Stomach smooth muscle (tissue), 2 donors: ENCODE data around the gene GATC.
A peak's percentile ranks its signal among the peaks of the same experiment; 100 is the strongest.
"Not testable (repeated sequence)": the region's sequence is repeated elsewhere in the genome, so short reads cannot be mapped to it uniquely, and the experiment has no call there.

Experiments
- H3K27ac ChIP-seq: one replicate; pipeline ENCODE4 v1.7.0; 2013; ENCODE audit warnings: mild to moderate bottlenecking, low read length, inconsistent platforms
- H3K27me3 ChIP-seq, 2 donors: one replicate each; pipeline ENCODE4 v1.7.0; 2013; ENCODE audit warnings: low read length in 2 of 2; ENCODE audit not compliant: insufficient read depth in 2 of 2, control insufficient read depth in 1 of 2
- H3K36me3 ChIP-seq, 2 donors: one replicate each; pipeline ENCODE4 v1.7.0; 2013; ENCODE audit warnings: low read length in 2 of 2; ENCODE audit not compliant: control insufficient read depth in 2 of 2, insufficient read depth in 2 of 2
- H3K4me1 ChIP-seq: one replicate; pipeline ENCODE4 v1.7.0; 2013; ENCODE audit warnings: low read length; ENCODE audit not compliant: control insufficient read depth, insufficient read depth
- H3K4me3 ChIP-seq, 2 donors: one replicate each; pipeline ENCODE4 v1.7.0; 2013; ENCODE audit warnings: low read length in 2 of 2
- H3K9ac ChIP-seq, 2 donors: one replicate each; pipeline ENCODE4 v1.7.0; 2013; ENCODE audit warnings: low read length in 2 of 2, mild to moderate bottlenecking in 1 of 2
- H3K9me3 ChIP-seq, 2 donors: one replicate each; pipeline ENCODE4 v1.7.0; 2013; ENCODE audit warnings: low read length in 2 of 2; ENCODE audit not compliant: control insufficient read depth in 2 of 2
- donor health status: healthy.
- donor health status: Pancreatic carcinoma.

GATC gene

GRCh38 chr12:120487552-120487951, 41.3 kb downstream of the GATC start:
- H3K27ac ChIP-seq, H3K9me3 ChIP-seq, H3K27me3 ChIP-seq, H3K4me3 ChIP-seq, H3K9ac ChIP-seq, H3K4me1 ChIP-seq: not testable (repeated sequence)
- H3K36me3 ChIP-seq = peaks cover 11 to 14% of the 10 kb centered on the region in 2 donors

GRCh38 chr12:120488057-120488640, 41.9 kb downstream of the GATC start:
- H3K27me3 ChIP-seq = no peaks in the 10 kb centered on the region
- no peak overlapping the region for H3K9ac ChIP-seq
- H3K27ac ChIP-seq = no peak overlapping the region
- H3K4me1 ChIP-seq = no peaks in the 10 kb centered on the region
- peaks cover 11 to 14% of the 10 kb centered on the region in 2 donors for H3K36me3 ChIP-seq
- H3K9me3 ChIP-seq = no peaks in the 10 kb centered on the region
- H3K4me3 ChIP-seq = no peak overlapping the region

GRCh38 chr12:120489018-120489417, 42.8 kb downstream of the GATC start:
- Histone ChIP-seq H3K9me3 (no peaks in the 10 kb centered on the region), H3K27me3 (no peaks in the 10 kb centered on the region), H3K4me1 (no peaks in the 10 kb centered on the region), H3K36me3 (peaks cover 11 to 14% of the 10 kb centered on the region in 2 donors), H3K4me3 (no peak overlapping the region), H3K27ac (no peak overlapping the region), H3K9ac (no peak overlapping the region)

- Histone ChIP-seq H3K4me3 (no peak overlapping the region), H3K36me3 (peaks cover 11 to 14% of the 10 kb centered on the region in 2 donors), H3K27ac (no peak overlapping the region), H3K4me1 (peaks cover 3% of the 10 kb centered on the region), H3K9ac (no peak overlapping the region), H3K27me3 (no peaks in the 10 kb centered on the region), H3K9me3 (no peaks in the 10 kb centered on the region)
Measured at GRCh38 chr12:120490325-120490724, 44.1 kb downstream of the GATC start.

GRCh38 chr12:120490833-120491512, 44.7 kb downstream of the GATC start:
- peaks cover 11 to 14% of the 10 kb centered on the region in 2 donors for H3K36me3 ChIP-seq
- peaks cover 5% of the 10 kb centered on the region for H3K4me1 ChIP-seq
- H3K9ac ChIP-seq = no peak overlapping the region
- H3K9me3 ChIP-seq = no peaks in the 10 kb centered on the region
- no peaks in the 10 kb centered on the region for H3K27me3 ChIP-seq
- H3K4me3 ChIP-seq = no peak overlapping the region
- no peak overlapping the region for H3K27ac ChIP-seq

GRCh38 chr12:120495186-120495730, 49.0 kb downstream of the GATC start:
- no peak overlapping the region for H3K27ac ChIP-seq
- peaks cover 17% of the 10 kb centered on the region for H3K4me1 ChIP-seq
- peak overlapping the region; percentile 42 to 47 for H3K9ac ChIP-seq
- peaks cover 14 to 17% of the 10 kb centered on the region in 2 donors for H3K36me3 ChIP-seq
- no peaks in the 10 kb centered on the region for H3K9me3 ChIP-seq
- H3K27me3 ChIP-seq = no peaks in the 10 kb centered on the region
- peak overlapping the region; percentile 92 to 93 for H3K4me3 ChIP-seq

GRCh38 chr12:120495731-120496412, 49.6 kb downstream of the GATC start, which contains the start of gene DYNLL1:
Gene DYNLL1 (plus strand): TSS chr12:120496113. CDS start chr12:120496422, 309 bp downstream.
- Histone ChIP-seq H3K9me3 (no peaks in the 10 kb centered on the region), H3K27me3 (no peaks in the 10 kb centered on the region), H3K9ac (peak within 1 kb of the TSS; percentile 80 to 83), H3K4me1 (peaks cover 17% of the 10 kb centered on the region), H3K27ac (peak within 1 kb of the TSS; percentile 83), H3K36me3 (peaks cover 12% of the 10 kb centered on the region in 2 donors), H3K4me3 (peak within 1 kb of the TSS; percentile 92 to 93)

- Histone ChIP-seq H3K27me3 (no peaks in the 10 kb centered on the region), H3K9ac (peak overlapping the region; percentile 80 to 83), H3K9me3 (no peaks in the 10 kb centered on the region), H3K4me3 (peak overlapping the region; percentile 92 to 93), H3K4me1 (peaks cover 17% of the 10 kb centered on the region), H3K36me3 (peaks cover 5 to 7% of the 10 kb centered on the region in 2 donors), H3K27ac (peak overlapping the region; percentile 83)
Measured at GRCh38 chr12:120496413-120497340, 50.4 kb downstream of the GATC start.

GRCh38 chr12:120497524-120498150, 51.4 kb downstream of the GATC start:
- Histone ChIP-seq H3K4me3 (peak overlapping the region; percentile 92 to 93), H3K9ac (peak overlapping the region; percentile 72 to 80), H3K27ac (peak overlapping the region; percentile 3), H3K36me3 (peaks cover 5% of the 10 kb centered on the region in 2 donors), H3K4me1 (peaks cover 17% of the 10 kb centered on the region), H3K27me3 (no peaks in the 10 kb centered on the region), H3K9me3 (no peaks in the 10 kb centered on the region)
